HG03108 (cell line): Measurements from ENCODE around the gene CNTN4.

Experiments
- ATAC-seq: cut with Tn5 transposase; IDR thresholded peaks from one replicate; pipeline ENCODE4 v1.9.1; 2021; ENCODE audit warnings: moderate library complexity; ENCODE audit not compliant: unreplicated experiment

Gene CNTN4

DNA sequence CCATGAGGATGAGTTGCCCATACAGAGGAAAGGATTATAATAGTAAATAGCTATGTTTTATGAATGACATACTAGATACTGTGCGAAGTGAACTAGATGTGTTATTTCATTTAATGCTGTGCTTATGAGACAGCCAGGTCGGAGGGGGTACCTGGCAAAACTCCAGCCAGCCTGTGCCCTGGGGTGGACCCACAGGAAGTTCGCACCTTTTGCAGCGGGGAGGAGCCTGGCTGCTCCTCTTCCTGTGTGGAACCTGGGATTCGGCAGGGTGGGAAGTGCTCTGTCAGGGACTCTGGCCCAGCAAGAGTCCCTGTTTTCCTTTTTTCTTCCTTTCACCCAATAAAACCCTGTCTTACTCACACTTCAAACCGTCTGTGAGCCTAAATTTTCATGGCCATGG is 559.3 kb downstream of the CNTN4 start:
- no peak for ATAC-seq

DNA sequence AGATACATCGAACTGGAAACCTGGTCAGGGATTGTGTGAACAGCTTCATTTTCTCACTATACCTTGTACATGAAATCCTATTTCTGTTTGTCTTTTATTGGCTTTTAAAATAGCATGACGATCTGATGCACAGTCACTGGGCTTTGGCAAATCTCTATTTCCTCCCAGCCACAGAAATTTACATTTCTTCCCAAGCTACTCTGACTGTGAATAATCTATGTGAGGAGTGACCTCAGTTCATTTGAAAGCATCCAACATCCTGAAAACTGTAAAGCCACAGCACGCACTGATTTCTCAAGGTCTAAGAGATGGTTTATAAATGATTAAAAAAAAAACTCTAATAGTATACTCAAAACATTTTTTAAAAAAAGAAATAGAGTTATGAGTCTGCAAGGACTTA is 561.2 kb downstream of the CNTN4 start:
- ATAC-seq = no peak

DNA sequence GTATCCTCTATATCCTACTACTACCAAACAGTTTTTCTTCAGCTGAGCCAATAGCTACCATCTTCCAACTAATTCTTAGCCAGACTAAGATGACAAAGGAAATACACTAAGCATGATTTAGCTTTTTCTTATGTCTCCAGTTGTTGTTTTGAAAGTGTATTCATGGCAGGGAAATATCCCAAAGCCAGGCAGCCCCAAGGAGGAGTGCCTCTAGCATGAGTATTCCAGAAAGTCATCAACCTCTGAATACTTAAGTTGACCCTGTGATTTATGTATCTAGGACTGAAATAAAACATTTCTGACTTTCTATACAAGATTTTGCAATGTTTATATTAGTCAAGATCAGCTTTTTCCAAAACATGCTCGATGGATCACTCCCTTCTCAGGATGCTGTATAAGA is 562.4 kb downstream of the CNTN4 start:
- no peak for ATAC-seq

DNA sequence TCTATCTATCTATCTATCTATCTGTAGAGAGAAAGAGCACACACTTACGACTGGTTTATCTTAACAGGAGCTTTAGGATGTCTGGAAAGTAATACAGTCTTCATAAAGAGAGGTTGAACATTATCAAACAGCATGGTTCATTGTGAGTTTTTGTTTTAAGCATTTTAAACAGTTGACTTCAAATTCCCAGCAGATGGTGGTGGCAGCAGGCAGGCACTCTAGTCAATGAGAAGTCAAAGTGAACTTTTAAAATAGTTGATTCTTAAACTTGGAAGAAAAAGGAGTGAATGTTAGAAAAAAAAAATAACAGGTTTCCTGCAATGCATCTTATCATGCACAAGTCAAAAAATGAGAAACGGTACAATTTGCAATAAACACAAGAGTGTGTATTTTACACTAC is 578.8 kb downstream of the CNTN4 start:
- ATAC-seq = no peak

DNA sequence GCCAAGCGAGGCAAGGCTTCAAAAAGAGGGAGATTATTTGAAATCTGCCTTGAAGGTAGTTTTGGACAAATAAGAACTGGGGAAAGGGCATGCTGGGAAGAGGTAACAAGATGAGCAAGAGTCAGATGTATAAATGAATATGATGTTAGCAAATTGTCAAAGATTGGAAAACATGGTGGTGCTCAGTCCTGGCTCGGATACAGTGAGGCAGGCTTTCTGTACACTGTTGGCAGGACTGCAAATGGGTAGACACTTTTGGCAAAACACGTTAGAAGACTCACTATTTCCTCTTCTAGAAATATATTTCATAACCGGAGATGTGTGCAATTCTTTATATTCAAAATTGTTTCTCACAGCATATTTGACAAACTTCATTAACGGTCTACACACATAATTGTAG is 581.6 kb downstream of the CNTN4 start:
- no peak for ATAC-seq

DNA sequence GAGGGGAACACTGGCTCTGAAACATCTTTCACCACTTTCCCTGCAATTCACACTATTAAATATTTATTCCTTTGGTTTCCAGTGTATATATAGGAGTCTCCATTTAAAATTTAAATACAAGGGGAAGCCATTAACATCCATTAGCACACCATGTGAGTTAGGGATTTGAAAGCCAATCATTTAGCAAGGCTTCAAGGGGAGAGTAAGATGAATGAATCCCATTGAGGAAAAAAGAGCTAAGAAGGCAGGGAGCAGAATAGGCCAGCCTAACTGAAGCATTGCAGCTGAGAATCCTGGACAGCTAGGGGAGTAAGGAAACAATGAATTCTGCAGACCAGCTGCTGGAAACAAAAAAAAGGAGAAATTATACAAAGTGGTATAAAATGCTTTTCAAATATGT is 585.4 kb downstream of the CNTN4 start:
- ATAC-seq = no peak

DNA sequence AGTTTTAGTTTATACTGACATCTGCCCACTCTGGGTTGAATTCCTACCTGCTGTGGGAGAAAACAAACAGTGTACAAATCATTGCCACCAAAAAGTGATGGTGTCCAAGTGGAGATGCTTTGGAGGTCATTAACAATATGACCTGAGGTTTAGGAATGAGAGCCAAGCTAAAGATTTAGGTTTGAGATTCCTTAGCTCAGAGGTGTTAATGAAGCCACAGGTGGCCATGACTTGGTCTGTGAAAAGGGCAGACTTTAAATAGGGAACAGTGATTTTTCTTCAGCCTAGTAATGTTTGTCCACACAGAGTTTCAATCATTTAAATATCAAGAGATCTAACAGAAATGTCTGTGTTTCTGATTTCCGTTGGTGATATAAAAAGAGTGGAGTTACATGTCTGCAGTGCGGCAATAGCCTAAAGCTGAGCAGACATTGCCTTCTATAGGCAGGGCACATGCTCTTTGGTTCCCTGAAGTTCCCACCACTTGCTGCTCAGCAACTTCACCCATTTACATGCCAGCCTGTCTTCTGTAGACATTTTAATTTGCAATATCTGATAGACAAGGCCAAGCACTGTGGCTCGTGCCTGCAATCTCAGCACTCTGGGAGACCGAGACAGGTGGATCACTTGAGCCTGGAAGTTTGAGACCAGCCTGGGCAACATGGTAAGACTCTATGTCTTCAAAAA is 588.3 kb downstream of the CNTN4 start:
- no peak for ATAC-seq

DNA sequence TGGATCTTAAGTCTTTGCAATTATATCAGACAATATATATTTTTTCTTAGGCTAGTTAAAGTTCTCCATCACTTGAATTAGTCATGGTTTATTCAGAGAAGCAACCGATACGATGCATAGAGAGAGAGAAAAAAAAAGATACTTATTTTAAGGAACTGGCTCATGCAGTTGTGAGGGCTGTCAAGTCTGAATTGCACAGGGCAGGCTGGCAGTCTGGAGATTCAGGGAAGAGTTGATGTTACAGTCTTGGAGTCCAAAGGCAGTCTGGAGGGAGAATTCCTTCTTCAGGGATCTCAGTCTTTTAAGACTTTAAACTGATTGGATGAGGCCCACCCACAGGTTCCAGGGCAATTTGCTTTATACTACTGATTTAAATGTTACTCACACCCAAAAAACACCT is 598.9 kb downstream of the CNTN4 start:
- ATAC-seq = no peak

DNA sequence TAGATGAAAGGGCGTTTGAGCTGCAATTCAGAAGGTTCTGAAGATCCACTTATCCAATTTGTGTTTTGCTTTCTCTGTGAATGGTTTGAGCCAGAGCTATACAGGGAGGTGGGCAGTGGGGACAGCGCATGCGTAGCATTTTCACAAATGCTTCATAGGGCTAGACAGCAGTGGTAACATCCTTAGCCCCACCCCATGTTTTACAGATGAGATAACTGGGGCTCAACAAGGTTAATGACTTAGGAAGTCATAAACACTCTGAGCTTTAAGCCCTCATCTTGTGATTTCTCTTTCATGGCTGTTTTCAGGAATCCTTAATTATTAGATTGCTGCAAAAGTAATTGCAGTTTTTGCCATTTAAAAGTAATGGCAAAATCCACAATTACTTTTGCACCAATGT is 602.8 kb downstream of the CNTN4 start:
- no peak for ATAC-seq

DNA sequence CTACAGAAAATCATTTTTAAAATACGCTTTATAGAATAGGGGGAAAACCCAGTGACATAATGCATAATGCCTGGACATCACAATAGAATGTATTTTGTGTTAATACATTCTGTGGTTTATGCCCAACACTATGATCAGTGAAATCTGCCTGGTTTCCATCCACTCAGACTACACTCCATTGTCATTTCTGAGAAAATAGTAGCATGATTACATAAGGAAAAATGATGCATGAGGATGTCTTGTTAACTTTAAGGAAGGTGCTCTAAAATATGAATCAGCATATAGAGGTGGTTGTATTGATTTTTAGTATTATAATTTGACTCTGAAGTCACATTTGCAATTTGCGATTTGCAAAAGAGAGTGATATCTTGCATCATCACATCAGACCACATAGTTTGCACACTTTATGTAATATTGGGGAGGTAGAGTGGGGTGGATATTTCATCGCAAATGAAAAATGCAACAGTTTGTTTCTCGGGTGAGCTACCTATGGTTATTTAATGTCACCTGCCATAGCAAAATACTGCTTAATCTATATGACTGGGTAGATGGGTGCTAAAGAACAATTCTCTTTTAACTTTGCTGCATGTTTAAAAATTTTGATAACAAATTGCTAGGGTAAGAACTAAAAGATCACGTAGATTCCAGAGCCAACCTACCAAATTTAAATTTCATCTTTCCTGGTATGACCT is 607.6 kb downstream of the CNTN4 start:
- no peak for ATAC-seq

DNA sequence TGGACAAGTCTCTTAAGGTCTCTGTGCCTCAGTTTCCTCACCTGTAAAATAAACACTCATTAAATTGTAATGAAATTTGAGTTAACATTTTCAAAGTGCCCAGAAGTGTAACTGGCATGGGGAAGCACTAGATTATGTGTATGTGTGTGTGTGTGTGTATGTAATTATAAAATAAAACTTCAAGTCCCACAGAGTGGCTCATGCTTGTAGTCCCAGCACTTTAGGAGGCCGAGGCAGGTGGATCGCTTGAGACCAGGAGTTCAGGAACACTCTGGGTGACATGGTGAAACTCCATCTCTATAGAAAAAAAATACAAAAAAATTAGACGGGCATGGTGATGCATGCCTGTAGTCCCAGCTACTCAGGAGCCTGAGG is 608.2 kb downstream of the CNTN4 start:
- no peak for ATAC-seq

DNA sequence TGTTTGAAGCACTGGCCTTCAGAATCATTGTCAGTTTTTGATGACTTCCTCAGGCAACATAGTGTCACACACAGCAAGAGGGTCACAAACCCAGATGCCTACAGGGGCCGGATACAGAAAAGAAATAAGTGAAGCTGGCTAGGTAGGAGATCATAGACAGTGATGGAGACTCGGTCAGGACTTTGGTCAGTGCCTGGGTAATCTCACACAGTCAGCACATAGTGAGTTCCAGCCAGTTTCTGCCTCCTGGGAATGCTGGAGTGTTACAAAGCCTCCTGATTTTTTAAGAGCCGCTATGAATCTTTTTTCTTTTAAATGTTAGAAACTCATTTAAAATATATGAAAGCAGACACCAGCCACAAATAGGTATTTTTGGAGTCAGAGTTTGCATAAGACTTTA is 612.4 kb downstream of the CNTN4 start:
- no peak for ATAC-seq

DNA sequence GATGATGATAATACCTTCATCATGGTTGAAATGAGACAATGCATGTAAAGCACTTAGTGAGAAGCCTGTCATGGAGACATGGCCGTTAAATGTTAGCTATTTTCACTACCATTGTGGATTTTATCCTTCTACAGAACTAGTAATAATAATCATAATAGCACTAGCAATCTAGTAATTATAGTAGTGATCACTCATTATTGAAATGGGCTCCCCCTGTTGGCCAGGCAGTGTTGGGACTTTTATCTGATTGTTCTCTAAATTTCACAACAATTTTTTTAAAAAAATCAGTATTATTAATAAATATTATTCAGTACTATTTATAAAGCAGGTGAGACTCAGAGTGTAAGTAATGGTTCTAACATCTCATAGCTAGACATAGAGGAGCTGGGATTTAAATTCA is 615.3 kb downstream of the CNTN4 start:
- ATAC-seq = no peak

DNA sequence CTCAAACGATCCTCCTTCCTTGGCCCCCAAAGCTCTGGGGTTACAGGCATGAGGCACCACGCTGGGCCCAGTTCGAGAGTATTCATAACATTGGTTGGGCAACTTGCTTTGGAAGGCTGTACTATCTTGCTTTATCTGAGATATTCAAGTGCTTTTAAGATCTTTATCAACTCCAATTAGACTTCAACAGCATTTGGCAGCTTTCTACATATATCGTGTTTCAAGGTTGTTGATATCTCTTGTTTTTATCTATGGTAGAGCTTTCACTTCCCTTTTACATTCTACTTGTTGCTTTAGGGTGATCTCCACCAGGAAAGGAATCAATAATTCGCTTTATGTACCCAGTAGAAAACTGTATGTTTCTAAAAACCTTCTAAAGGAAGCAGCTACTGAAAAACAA is 616.2 kb downstream of the CNTN4 start:
- no peak for ATAC-seq

DNA sequence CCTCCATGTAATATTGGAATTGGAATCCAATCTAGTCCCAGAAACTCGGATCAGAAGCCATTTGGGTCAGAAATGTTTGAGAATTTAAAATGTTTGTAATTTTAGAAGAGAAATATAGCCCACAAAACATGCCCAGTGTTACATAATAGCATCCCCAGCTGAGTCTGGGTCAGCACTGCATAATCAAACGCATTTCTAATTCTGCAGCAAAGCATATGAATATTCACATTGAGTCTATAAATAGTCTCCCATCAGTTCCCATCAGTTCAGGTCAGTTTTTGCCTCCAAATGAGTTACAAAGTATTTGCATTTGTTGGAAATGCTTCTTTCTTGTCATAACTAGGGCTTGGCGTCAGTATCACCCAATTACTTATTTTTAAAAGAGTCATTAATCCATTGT is 628.4 kb downstream of the CNTN4 start:
- ATAC-seq = no peak

DNA sequence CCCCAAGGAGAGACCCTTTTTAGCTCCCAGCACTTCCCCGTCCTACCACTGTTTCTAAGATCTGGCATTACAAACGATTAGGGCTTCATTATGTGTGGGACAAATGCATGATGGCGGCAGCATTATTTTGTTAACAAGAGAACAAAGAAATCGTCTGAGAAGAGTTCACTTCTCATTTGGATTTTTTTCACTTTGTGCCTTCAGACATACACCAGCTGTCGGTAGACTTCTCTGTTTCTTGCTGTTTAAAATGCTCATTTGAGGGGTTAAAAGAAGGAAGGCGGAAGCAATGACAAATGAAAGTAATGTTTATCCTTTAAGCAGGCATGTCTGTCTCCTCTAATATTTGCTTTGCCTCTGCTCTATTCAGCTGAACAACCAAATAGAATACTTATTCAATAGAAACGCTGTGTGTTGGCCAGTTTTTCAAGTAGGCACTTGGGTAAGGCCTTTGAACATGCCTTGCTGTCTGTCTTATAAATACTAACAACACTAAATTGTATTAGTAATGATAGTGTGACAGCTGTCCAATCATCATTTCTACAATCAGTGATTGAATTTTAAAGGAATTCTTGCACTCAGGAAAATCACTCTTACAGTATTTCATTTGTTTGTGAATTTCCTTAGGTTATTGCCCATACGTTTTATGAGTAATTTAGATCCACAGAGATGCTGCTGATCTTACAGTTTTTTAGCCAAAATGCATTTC is 629.1 kb downstream of the CNTN4 start:
- ATAC-seq = no peak

DNA sequence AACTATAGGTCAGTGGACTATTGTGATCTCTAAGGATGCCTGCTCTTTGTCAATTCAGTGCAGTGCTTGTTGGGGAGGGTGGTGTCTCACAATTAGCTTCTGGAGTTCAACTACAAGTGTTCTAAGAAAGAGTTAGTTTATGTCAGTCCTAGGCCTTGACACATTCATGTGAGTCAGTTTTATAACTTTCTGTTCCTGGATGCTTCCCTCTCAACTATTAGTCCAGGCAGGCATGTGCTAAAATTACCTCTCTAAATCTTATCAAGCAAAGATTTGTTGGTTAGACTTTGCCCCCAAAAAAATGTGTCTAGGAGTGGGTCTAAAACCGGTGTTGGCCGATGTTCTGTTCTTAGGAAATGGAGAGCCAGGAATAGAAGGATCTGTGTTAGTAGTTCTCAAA is 633.2 kb downstream of the CNTN4 start:
- no peak for ATAC-seq

DNA sequence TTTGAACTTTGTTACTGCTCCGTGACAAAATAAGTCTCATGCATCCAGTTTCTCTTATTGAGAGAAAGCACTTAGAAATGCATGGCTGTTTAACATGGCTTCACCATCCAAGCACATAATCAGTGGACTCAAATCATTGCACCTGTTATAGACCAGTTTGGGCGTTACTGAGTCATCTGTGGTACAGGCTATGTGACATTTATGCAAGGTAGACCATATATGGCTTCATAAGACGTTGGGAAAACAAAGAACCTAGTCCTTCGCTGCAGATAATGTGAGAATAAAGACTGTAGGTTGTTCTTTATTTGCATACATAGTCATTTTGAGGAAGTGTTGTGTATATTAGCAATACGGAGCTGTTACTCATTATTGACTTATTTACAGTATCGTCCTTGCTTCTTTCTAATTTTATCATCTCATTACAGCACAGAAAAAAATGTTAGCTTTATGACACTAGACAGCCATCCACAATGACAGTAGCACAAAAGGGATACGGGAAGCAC is 636.8 kb downstream of the CNTN4 start:
- ATAC-seq = no peak

DNA sequence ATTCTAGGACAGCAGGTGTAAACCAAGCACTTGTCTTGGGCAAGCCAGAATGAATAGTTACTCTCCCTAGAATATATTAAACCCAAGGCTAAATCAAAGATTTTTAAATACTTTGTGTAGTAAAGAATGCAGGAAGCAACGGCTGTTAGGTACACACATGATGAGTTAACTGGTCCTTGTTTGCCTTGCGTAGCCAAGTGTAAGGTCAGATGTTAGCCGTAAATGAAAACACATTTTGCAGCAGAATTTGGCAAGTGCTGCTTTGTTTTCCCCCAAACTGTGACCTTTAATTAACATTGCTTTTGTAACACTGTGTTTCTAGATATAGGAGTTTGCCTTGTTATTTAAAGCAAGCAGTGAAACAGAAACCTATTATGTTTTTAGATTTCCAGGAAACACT is 642.9 kb downstream of the CNTN4 start:
- ATAC-seq = no peak

DNA sequence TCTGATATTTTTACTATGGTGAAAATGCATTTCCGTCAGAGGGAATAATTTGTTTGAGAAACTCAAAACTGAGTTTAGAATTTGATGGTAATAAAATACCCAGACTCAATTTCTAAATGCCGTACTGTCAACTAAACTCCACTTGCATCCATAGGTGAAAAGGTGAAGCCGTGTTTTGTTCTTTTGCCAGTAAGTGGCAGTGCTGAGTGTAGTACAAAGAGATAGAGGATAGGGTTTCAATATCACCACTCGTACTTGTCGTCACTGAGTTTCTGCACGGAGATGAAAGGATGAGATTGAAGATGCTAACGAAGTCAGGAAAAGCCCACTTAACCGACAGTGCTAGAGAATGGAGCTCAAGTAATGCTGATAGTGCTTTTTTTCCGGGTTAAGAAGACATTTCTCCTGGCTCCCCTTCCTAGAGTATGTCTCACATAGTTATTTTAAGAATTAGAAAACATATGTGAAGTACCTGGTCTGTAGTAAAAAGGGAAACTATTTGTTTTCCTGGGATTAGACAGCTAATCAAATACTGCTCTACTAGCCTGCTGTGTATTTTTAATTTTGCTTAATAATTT is 666.4 kb downstream of the CNTN4 start:
- ATAC-seq = peak; percentile 56

DNA sequence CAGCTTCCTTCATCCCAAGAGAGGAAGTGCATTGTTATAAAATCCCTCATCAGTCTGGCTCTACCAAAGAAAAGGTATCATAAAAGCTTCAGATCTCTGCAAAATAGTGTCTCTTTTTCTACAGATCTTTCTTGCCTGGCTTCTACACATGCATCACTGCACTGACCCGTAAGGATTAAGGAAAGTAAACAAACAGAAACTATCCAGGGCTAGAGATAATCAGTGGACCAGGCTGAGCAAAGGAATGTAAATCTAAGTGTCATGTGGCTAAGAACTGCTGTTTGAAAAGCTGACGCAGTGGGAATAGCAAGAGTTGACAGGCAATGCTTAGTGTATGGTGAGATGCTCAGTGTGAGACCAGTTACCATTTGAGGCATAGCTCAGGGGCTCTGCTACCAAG is 671.8 kb downstream of the CNTN4 start:
- ATAC-seq = no peak

DNA sequence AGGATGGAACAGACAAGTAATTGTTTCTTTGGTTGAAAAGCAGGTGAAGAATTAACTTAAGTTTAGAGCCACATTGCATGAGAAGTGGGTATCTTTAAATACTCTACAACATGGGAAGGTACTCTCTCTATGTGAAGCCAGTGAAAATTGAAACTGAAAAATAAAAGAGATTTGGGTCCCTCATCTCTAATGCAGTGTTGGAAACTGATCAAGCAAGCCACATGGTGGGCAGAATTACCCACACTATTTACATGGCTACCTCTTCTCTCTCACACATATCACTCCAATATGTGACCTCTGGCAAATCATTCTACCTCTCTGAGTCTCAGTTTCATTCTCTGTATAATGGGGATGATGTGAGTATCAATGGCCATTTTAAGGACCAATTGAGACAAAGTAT is 672.5 kb downstream of the CNTN4 start:
- ATAC-seq = no peak
